Measurements from ENCODE around the gene MBD4.
A peak's percentile ranks its signal among the peaks of the same experiment; 100 is the strongest.
"Not testable (repeated sequence)": the region's sequence is repeated elsewhere in the genome, so short reads cannot be mapped to it uniquely, and the experiment has no call there.

The MBD4 gene

DNA sequence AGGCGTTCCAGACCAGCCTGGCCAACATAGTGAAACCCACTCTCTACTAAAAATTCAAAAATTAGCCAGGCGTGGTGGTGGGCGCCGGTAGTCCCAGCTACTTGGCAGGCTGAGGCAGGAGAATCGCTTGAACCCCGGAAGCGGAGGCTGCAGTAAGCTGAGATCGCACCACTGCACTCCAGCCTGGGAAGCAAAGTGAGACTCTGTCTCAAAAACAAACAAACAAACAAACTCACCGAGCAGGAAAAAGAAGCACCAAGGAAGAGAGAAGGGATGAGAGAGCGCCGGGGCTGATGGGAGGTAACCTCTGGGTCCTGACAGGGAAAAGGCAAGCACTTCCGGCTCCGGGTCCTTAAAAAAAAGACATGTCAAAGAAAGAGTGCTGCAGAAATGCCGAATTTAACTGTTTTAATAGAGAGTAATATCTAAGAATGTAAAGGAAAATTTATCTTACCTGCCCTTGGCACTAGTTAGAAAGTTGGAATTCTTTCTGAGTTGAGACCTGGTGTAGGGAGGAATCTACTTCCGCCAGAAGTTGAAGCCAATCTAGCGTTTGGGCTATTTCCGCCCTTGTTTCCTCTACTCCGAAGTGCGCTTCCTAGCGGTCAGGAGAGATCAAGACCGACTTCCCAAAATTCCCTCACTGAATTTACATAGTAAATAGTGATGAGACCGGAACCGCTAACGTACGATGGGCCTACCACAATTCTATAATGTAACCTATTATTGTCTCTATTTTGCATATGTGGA lies 40.4 kb downstream of the MBD4 start:
- peak overlapping the region; percentile 83 for H3K4me3 ChIP-seq (ENCODE audit: low read depth, low read length)
- peak; percentile 83 for TF ChIP-seq CTCF (IDR thresholded peaks at IDR 0.05; ENCODE audit: low read depth, low read length, missing control alignments)
- in situ Hi-C loops (cut with HindIII; ENCODE audit: low sequenced_read_pairs), result no loop called here
- peak; percentile 95 for DNase-seq (ENCODE audit: low read depth)

- in situ Hi-C loops (cut with HindIII; ENCODE audit: low sequenced_read_pairs), result no loop called here
- H3K4me3 ChIP-seq (ENCODE audit: low read depth, low read length), result peak overlapping the region; percentile 83
- no peak for DNase-seq (ENCODE audit: low read depth)
- no peak for TF ChIP-seq CTCF (IDR thresholded peaks at IDR 0.05; ENCODE audit: low read depth, low read length, missing control alignments)
Measured at GRCh38 chr3:129398803-129399144, 41.0 kb downstream of the MBD4 start.

DNA sequence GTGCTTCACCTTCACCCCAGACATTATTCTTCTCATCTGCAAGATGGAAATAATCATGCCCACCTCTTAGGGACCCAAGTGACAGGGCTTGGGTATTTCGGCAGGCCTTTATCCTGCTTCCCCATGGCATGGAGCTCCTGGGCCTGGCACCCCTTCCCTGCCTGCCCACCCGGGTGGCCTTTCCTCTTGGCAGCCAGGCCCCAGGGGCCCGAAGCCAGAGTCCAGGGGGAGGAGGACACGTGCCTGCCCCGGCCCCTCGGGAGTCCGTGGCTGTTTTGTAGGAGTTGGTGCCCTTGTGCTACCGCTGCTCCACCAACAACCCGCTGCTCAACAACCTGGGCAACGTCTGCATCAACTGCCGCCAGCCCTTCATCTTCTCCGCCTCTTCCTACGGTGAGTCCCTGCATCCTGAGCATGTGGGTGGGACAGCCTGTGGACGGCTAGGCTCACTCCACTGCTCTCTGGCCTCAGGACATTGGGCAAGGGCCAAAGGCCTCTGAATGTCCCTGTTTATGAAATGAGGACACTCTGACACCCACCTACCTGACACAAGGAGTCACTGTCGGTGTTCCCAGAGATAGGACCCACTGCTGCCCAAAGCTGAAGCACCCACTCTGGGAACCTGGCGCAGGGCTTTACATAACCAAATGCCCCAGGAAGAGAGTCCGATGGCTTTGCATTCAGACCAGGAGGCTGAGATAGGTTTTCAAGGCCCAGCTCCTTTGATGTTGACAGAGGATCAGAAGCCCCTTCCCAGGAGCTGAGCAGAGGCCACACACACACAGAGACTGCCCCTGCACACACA lies 45.8 kb downstream of the MBD4 start:
- H3K4me3 ChIP-seq (ENCODE audit: low read depth, low read length); in situ Hi-C loops (cut with HindIII; ENCODE audit: low sequenced_read_pairs); DNase-seq (ENCODE audit: low read depth): not testable (repeated sequence)

GRCh38 chr3:129393271-129393670 lies 46.5 kb downstream of the MBD4 start:
- H3K4me3 ChIP-seq (ENCODE audit: low read depth, low read length), result no peak overlapping the region
- in situ Hi-C loops (cut with HindIII; ENCODE audit: low sequenced_read_pairs), result no loop called here
- TF ChIP-seq CTCF (IDR thresholded peaks at IDR 0.05; ENCODE audit: low read depth, low read length, missing control alignments), result no peak
- DNase-seq (ENCODE audit: low read depth), result no peak

DNA sequence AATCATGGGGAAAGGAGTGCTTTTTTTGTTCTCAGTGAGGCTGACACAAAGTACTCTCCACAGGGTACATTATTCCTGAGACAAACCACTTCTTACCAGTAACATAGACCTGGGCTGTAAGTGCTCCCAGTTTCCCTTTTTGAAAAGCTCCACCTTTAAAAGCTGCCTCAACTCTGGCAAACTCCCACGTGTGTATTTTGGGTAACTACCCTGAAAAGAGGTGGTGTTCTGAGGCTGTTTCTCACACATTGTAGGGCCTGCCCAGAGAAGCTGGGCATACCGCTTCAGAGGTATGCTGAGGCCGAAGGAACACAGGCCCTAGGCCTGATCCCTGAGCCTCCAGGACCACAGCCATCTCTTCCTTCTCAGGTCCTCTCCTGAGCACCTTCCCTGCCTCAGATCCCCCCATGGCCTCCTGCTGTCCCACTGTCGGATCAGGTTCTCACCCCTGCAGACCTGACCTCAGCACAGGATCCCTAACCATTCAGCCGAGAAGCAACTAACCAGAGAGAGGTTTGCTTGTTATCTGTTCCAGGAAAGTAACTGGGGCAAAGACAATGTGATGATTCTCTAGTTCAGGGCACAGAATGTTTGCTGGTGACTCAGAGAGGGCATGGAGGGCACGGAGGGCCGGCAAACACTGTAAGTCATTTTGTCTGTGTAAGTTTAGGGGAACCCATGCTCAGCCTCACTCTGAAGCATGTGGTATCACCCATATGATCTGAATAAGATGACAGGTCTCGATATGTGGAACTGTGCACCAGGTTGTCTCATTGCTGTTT lies 47.5 kb downstream of the MBD4 start:
- not testable (repeated sequence) for H3K4me3 ChIP-seq (ENCODE audit: low read depth, low read length); DNase-seq (ENCODE audit: low read depth)

DNA sequence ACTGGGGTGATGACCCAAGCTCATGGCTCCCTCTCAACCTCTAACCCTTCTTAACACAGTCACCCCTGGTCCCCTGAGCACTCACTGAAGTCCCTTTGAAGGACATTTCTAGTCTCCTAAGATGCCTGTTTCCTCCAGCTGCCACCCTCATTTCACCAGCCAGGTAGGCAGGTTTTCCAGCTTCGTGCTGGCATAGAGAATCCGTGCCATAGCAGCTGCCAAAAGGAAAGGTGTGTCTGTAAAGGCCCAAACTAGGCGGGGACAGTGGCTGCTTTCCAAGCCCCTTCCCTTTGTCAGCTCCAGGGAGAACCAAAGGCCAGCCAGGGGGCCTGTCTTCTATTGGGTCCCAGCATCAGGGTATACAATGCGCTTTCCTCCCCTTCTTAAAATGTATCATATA lies 48.2 kb downstream of the MBD4 start:
- DNase-seq (ENCODE audit: low read depth); H3K4me3 ChIP-seq (ENCODE audit: low read depth, low read length); in situ Hi-C loops (cut with HindIII; ENCODE audit: low sequenced_read_pairs): not testable (repeated sequence)

More for the DNA sequence above, 47.5 kb downstream of the MBD4 start:
- in situ Hi-C loops (cut with HindIII; ENCODE audit: low sequenced_read_pairs), result not testable (repeated sequence)

DNA sequence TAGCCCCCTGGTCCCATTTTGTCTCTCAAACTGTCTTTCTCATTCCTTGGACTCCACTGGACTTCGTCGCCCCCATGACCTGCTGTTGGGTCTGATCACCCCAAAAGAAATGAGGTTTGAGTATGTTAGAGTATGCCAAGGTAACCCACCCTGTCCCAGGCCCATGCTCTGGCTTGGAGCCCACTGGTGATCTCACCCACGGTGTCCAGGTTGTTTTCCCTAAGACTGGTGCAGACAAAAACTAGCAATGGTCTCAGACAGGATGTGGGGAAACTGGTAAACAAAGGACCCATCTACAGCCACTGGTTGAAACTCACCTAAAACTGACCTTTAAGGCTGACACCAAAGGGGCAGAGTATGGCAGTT lies 50.2 kb downstream of the MBD4 start:
- no peak overlapping the region for H3K4me3 ChIP-seq (ENCODE audit: low read depth, low read length)
- in situ Hi-C loops (cut with HindIII; ENCODE audit: low sequenced_read_pairs), result no loop called here
- DNase-seq (ENCODE audit: low read depth), result no peak
- TF ChIP-seq CTCF (IDR thresholded peaks at IDR 0.05; ENCODE audit: low read depth, low read length, missing control alignments), result no peak

- H3K4me3 ChIP-seq (ENCODE audit: low read depth, low read length); in situ Hi-C loops (cut with HindIII; ENCODE audit: low sequenced_read_pairs): not testable (repeated sequence)
- peak; percentile 73 for DNase-seq (ENCODE audit: low read depth)
Measured at GRCh38 chr3:129388791-129389571, 50.8 kb downstream of the MBD4 start.
